T-helper 22 cell (primary cell): ENCODE results near the gene PKD1.
A peak's percentile ranks its signal among the peaks of the same experiment; 100 is the strongest.

ENCODE experiments used
- DNase-seq: peaks from one replicate; pipeline ENCODE4 v3.0.0-alpha.2; 2020; ENCODE audit warnings: low read depth

PKD1 gene

GRCh38 chr16:2135770-2136490, at the start of gene PKD1:
TSS of gene PKD1 (minus strand) at chr16:2135898. CDS start at chr16:2135689, 209 bp downstream.
- DNase-seq: peak; percentile 94

- DNase-seq: no peak
Observed at GRCh38 chr16:2184962-2185361, 49.3 kb upstream of the PKD1 start.

- DNase-seq: no peak
Observed at GRCh38 chr16:2184346-2184745, 48.6 kb upstream of the PKD1 start.

DNA sequence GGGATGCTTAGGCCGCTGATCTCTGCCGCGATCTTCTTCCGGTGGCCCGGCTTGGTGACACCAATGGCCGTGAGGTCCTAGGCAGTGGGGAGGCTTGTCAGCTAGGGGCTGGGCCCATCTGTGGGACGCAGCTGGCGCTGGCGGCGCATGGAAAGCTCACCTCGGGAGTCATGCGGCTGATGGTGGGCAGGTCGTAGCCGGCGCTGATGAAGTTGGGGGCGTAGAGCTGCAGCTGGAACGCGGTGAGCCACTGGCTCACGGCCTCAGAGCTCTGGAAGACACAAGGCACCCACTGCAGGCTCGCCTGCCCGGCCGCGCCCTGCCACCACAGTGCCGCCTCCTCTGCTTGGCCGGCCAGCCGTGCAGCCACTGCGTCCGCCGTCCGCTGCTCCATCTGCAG, 48.0 kb upstream of the PKD1 start:
- no peak for DNase-seq

DNA sequence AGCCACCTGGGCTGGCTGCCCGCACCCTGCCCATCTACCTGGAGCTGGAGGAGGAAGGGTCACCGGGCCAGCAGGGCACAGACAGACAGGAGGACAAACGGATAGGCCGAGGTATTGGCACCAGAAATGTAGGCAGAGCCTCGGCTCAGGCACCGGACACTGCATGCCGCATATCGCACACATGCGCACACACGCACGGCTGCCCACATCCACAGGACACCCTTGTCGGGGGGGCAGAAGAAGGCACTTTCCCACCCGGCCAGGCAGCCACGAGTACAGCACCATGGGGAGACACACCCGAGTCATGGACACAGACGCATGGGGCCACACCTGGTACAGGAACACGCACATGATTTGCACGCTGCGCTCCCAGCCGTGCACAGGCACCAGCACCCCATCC, 46.3 kb upstream of the PKD1 start:
- DNase-seq: no peak

GRCh38 chr16:2180962-2181923, 45.5 kb upstream of the PKD1 start:
- DNase-seq: no peak

GRCh38 chr16:2180461-2180860, 44.8 kb upstream of the PKD1 start:
- DNase-seq: no peak

GRCh38 chr16:2179576-2179975, 43.9 kb upstream of the PKD1 start:
- DNase-seq: no peak

- DNase-seq: no peak
Observed at GRCh38 chr16:2179107-2179501, 43.4 kb upstream of the PKD1 start.

DNA sequence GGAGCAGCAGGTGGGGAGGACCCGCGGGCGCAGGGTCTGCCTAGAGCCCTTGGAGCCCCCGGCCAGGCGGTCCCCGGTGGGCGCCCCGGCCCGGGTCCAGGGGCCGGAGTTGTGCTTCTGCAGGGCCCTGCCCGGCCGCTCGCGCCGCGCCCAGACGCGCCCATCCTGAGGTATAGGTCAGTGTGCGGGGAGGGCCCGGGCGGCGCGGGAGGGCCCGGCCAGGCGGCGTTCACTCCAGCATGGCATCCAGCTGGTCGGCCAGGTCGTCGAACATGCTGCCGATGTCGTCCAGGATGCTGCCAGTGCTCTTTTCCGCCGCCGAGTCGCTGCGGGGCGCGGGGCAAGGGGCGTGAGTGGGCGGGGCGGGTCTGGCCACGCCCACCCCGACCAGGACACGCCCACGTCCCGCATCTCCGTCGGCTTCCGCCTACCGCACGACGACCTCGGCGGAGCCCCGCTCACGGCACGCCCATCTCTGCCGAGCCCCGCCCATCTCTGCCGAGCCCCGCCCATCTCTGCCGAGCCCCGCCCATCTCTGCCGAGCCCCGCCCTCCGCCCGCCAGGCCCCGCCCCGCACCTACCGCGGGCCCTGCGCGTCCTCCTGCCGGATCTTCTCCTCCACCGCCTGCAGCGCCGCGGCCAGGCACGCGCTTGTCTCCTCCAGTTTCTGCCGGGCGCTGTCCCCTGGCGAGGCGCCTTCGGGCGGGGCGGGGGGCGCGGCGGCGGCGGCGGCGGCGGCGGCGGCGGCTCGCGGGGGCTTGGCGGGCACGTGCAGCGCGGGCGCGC, 42.8 kb upstream of the PKD1 start:
- DNase-seq: peak; percentile 21

GRCh38 chr16:2177561-2177960, 41.9 kb upstream of the PKD1 start:
- no peak for DNase-seq

- no peak for DNase-seq
Observed at GRCh38 chr16:2177101-2177500, 41.4 kb upstream of the PKD1 start.

GRCh38 chr16:2176047-2176446, 40.3 kb upstream of the PKD1 start:
- DNase-seq: no peak

DNA sequence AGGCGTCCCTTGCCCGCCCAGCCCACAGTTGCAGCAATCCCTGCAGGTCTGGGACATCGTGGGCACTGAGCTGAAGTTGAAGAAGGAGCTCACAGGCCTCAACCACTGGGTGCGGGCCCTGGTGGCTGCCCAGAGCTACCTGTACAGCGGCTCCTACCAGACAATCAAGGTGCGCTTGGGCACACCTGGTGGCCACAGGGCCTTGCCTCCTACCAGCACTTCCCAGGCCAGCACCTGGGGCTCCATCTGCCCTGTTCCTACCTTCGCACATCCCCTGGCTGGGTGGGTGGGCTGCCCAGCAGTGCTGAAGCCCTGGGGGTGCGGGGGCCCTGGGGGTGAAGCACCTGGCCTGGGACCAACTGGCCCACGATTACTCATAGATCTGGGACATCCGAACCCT, 39.8 kb upstream of the PKD1 start:
- no peak for DNase-seq

GRCh38 chr16:2174396-2175131, 38.9 kb upstream of the PKD1 start:
- DNase-seq: no peak

DNA sequence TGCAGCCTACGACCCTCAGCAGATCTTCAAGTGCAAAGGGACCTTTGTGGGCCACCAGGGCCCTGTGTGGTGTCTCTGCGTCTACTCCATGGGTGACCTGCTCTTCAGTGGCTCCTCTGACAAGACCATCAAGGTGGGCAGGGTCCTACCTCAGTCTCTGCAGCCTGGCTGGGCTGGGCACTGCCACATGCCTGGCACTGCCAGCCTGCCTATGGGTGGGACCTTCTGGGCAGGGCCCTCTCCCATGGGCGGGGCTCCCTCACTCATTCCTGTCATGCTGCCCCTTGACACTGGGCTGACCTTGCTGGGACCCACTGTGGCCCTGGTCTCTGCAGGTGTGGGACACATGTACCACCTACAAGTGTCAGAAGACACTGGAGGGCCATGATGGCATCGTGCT, 38.2 kb upstream of the PKD1 start:
- DNase-seq: no peak

DNA sequence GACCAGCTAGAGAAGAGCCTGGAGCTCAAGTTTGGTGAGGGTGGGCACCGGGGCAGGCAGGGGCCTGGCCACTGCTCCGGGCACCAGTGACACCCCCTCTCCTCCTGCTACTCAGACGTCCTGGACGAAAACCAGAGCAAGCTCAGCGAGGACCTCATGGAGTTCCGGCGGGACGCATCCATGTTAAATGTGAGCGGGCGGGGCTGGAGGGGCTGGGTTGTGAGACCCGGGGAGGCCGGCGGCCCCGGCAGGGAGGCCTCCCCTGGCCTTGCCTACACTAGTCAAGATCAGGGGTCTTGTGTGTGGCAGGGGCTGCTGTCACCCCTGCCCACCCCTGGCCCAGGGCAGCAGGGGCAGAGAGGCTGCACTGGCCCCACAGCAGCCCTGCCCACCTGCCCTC, 37.7 kb upstream of the PKD1 start:
- no peak for DNase-seq

GRCh38 chr16:2172688-2173335, 37.1 kb upstream of the PKD1 start:
- DNase-seq: no peak

GRCh38 chr16:2171601-2172178, 36.0 kb upstream of the PKD1 start:
- no peak for DNase-seq

- DNase-seq: no peak
Observed at GRCh38 chr16:2170587-2171435, 35.1 kb upstream of the PKD1 start.
